ENCODE results near the gene ADAM8. TPM values are rescaled to one million over a fixed set of nuclear protein-coding genes. Genes with fewer than 3 reads are reported as not detected.

The ADAM8 gene
- polyA plus RNA-seq, 1 donor from 2014 or later, result 6.4 TPM

- H2AFZ ChIP-seq (ENCODE audit: low read depth, low read length), result no peak overlapping the region
- H3K4me3 ChIP-seq (ENCODE audit: low read length), result no peak overlapping the region
- no peak overlapping the region for H3K4me2 ChIP-seq (ENCODE audit: low read length)
- TF ChIP-seq REST (IDR thresholded peaks at IDR 0.05; ENCODE audit: borderline replicate concordance) (no peak), TAF1 (IDR thresholded peaks at IDR 0.05; ENCODE audit: low read depth) (no peak)
- no peaks in the 10 kb centered on the region for H3K27me3 ChIP-seq (ENCODE audit: insufficient read depth, low read depth, low read length)
- H3K9ac ChIP-seq (ENCODE audit: low read length), result no peak overlapping the region
- no peaks in the 10 kb centered on the region for H3K9me3 ChIP-seq (ENCODE audit: low read length)
- H4K20me1 ChIP-seq (ENCODE audit: insufficient read depth), result no peaks in the 10 kb centered on the region
- no peaks in the 10 kb centered on the region for H3F3A ChIP-seq (ENCODE audit: insufficient read depth, low read length, poor library complexity, severe bottlenecking)
- no peak overlapping the region for H3K27ac ChIP-seq (ENCODE audit: low read length)
- H3K79me2 ChIP-seq (replicated peaks; ENCODE audit: insufficient read depth, low read length), result no peaks in the 10 kb centered on the region
- no peaks in the 10 kb centered on the region for H3K9me2 ChIP-seq (ENCODE audit: insufficient read depth, low read length)
- H3K36me3 ChIP-seq (ENCODE audit: insufficient read depth, low read length), result no peaks in the 10 kb centered on the region
These were observed 5.8 kb downstream of the ADAM8 start for GRCh38 chr10:133270773-133271297.

DNA sequence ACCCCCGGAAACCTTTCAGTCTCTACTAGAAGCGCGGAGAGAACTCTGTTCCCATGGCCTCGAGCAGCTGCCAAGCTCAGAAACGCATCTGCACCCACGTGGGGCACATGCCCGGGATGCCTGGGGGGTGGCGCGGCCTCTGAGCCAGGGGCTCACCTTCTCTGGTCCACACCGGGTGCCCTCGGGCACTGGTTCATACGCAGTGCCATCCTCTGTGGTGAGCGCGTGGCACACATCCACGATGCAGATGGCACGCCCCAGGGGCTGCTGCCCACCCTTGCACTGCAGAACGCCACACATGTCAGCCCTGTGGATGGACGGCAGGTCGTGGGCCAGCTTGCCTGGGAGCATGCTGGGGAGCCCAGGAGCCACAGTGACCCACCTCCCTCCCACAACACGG lies 6.5 kb downstream of the ADAM8 start:
- no peak overlapping the region for H3K27ac ChIP-seq (ENCODE audit: low read length)
- H3K27me3 ChIP-seq (ENCODE audit: insufficient read depth, low read depth, low read length), result no peaks in the 10 kb centered on the region
- no peak overlapping the region for H3K4me2 ChIP-seq (ENCODE audit: low read length)
- no peaks in the 10 kb centered on the region for H3K9me3 ChIP-seq (ENCODE audit: low read length)
- H3K36me3 ChIP-seq (ENCODE audit: insufficient read depth, low read length), result no peaks in the 10 kb centered on the region
- no peaks in the 10 kb centered on the region for H3K9me2 ChIP-seq (ENCODE audit: insufficient read depth, low read length)
- TF ChIP-seq EZH2 (IDR thresholded peaks at IDR 0.05; ENCODE audit: borderline replicate concordance, insufficient read depth, low read length, poor library complexity, severe bottlenecking) (no peak), EP300 (conservative IDR thresholded peaks at IDR 0.05; ENCODE audit: poor library complexity, severe bottlenecking) (no peak), RAD21 (conservative IDR thresholded peaks at IDR 0.05) (no peak), MXI1 (conservative IDR thresholded peaks at IDR 0.05; ENCODE audit: poor library complexity, severe bottlenecking) (no peak), SMC3 (conservative IDR thresholded peaks at IDR 0.05; ENCODE audit: poor library complexity) (no peak), POLR2AphosphoS5 (IDR thresholded peaks at IDR 0.05) (no peak), REST (IDR thresholded peaks at IDR 0.05; ENCODE audit: borderline replicate concordance) (no peak), CTCF (IDR thresholded peaks at IDR 0.05; ENCODE audit: poor library complexity, severe bottlenecking) (no peak), TAF1 (IDR thresholded peaks at IDR 0.05; ENCODE audit: low read depth) (no peak)
- no peaks in the 10 kb centered on the region for H3K79me2 ChIP-seq (replicated peaks; ENCODE audit: insufficient read depth, low read length)
- no peak overlapping the region for H3K4me3 ChIP-seq (ENCODE audit: low read length)
- H4K20me1 ChIP-seq (ENCODE audit: insufficient read depth), result no peaks in the 10 kb centered on the region
- H2AFZ ChIP-seq (ENCODE audit: low read depth, low read length), result no peak overlapping the region
- H3F3A ChIP-seq (ENCODE audit: insufficient read depth, low read length, poor library complexity, severe bottlenecking), result no peaks in the 10 kb centered on the region
- no peak overlapping the region for H3K9ac ChIP-seq (ENCODE audit: low read length)
